22Rv1 (cell line): ENCODE results near the gene BIRC6.
A peak's percentile ranks its signal among the peaks of the same experiment; 100 is the strongest.
"Not testable (repeated sequence)": the region's sequence is repeated elsewhere in the genome, so short reads cannot be mapped to it uniquely, and the experiment has no call there.

ENCODE experiments used
- H3K27ac ChIP-seq: fragments of 450-650 bp; 2 replicates; pipeline ENCODE4 v1.5.1; 2017
- CTCF ChIP-seq: fragments of 450-650 bp; IDR thresholded peaks from 2 replicates; pipeline ENCODE4 v1.5.1; 2017; ENCODE audit warnings: mild to moderate bottlenecking
- ZFX ChIP-seq: fragments of 450-650 bp; IDR thresholded peaks from 2 replicates; pipeline ENCODE4 v1.6.1; 2017; ENCODE audit warnings: antibody characterized with exemption, borderline replicate concordance

Gene BIRC6

GRCh38 chr2:32623311-32623706 is 266.5 kb downstream of the BIRC6 start:
- no peak overlapping the region for H3K27ac ChIP-seq
- TF ChIP-seq ZFX (no peak), CTCF (no peak)

DNA sequence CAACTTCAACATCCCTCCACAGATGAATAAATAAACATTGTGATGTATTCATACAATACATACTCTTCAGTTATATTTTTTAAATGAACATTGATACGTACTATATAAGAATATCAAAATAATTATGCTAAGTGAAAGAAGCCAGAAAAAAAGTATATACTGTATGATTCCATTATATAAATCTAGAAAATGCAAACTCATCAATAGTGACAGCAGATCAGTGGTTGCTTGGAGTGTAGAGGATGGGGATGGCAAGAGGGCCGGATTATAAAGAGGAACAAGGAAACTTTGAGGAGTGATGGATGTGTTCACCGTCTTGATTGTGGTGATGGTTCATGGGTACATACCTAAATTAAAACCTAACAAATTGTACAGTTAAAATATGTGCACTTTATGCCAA is 268.0 kb downstream of the BIRC6 start:
- H3K27ac ChIP-seq: no peak overlapping the region
- no peak for TF ChIP-seq CTCF
- TF ChIP-seq ZFX: no peak

DNA sequence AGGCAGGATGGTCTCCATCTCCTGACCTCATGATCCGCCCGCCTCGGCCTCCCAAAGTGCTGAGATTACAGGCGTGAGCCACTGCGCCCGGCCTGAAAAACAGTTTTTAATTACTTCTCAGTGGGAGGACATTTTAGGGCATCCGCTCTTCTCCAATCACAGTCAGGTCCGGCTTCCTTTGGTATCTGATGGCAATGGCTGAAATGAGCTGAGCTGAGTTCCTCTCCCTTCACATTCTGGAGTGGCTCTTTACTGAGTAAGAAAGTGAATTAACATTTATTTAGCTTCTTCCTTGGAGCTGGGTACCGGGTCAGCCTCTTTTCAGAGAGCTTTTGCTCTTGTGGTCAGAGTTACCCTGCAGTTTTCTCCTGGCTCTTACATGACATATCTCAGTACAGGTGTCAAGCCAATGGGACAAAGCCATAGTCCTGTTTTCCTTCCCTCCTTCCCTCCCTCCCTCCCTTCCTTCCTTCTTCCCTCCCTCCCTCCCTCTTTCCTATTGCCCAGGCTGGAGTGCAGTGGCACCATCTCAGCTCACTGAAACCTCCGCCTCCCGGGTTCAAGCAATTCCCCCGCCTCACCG is 269.9 kb downstream of the BIRC6 start:
- no peak overlapping the region for H3K27ac ChIP-seq
- TF ChIP-seq CTCF (no peak), ZFX (no peak)

DNA sequence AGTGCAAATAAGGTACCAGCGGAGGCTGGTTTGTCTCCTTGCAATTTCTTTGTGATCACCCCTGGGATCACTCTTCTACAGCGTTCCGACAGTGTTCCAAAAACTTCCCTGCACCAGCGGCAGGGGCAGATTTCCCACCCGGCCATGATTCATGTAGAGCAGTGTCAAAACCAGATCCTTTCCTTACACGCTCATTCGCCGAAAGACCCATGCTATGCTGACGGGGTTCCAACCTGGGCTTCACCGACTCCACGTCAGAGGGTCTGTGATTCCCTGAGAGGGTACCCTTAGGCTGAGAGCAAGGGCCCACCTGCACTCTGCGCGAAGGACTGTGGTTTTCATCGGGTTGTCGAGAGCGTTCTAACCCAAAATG is 270.6 kb downstream of the BIRC6 start:
- peak overlapping the region; percentile 56 for H3K27ac ChIP-seq

DNA sequence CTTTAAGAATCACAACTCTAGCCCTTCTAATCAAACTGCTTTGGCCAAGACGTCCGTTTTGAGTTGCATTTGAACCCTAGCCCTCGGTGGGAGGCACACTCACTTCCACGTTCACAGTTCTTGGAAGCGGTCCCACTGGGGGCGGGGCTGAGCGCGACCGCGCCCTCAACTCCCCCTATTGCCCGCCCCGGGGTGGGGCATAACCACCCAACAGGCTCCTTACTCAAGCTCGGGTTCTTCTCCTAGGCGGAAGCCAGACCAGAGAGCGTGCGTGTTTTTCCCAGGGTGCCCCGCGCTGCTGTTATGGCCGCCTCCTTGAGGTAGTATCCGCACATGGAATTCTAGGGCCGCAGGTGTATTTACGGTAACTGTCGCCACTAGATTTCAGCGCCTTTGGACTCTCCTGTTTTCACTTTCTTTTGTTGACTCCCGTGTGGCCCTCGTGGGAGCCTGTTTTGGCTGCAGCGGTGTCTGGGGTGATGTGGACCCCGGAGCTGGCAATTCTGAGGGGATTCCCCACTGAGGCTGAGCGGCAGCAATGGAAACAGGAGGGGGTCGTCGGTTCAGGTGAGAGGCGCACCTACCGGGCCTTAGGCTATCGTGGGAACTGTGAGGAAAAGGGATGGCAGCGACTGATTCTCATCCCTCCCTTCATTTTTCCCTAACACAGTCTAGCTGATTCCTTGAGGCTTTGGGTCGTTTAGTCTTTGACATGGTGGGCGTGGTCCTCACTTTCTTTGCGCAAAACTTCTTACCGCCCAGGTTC is 271.2 kb downstream of the BIRC6 start, which contains the start of gene TTC27:
TSS of gene TTC27 (plus strand) at position 237 of the 766 bp plus-strand sequence. CDS start at position 480, 243 bp downstream.
- peak within 1 kb of the TSS; percentile 56 for H3K27ac ChIP-seq
- TF ChIP-seq CTCF (no peak), ZFX (no peak)

More for the DNA sequence above, 270.6 kb downstream of the BIRC6 start:
- TF ChIP-seq CTCF: no peak
- no peak for TF ChIP-seq ZFX

DNA sequence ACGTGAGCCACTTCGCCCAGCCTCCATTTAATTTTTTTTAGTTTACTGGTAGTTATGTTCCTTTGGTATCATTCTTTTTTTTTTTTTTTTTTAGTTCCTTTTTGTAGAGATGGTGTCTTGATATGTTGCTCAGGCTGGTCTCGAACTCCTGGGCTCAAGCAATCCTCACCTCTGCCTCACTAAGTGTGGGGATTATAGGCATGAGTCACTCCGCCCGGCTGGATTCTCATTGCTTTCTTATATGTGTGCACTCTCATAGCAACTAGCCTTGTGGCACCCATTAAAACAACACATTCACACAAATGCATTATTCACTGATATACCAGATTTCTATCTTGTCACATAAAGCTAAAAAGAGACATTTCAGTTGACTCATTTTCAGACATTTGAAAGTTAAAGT is 275.3 kb downstream of the BIRC6 start:
- TF ChIP-seq ZFX (no peak), CTCF (no peak)
- H3K27ac ChIP-seq: no peak overlapping the region

DNA sequence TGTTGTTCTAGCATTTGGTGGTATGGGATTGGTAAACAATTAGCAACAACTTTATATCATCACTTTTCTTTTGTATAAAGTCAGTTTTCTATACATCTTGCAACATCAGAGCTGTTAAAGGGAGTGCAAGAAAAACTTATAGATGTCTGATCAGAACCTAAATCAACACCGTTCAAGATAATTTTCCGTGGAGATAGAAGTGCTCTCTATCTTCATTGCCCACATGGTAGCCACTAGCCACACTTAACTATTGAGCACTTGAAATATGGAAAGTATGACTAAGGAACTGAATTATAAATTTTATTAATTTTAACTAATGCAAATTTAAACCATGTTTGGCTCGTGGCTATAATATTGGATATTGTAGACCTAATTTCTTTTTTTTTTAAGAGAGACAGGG is 276.2 kb downstream of the BIRC6 start:
- TF ChIP-seq ZFX (no peak), CTCF (no peak)
- no peak overlapping the region for H3K27ac ChIP-seq

DNA sequence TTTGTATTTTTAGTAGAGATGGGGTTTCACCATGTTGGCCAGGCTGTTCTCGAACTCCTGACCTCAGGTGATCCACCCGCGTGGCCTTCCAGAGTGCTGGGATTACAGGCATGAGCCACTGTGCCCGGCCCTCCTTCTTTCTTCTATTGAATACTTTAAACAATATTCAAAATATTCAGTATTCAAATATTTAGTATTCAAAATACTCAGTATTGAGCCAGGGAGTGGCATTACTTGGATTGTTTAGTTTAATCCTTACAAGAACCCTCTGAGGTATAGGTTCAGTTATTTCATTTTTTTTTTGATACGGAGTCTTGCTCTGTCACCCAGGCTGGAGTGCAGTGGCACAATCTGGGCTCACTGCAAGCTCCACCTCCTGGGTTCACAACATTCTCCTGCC is 281.7 kb downstream of the BIRC6 start:
- H3K27ac ChIP-seq: not testable (repeated sequence)
